ENCODE measurements around the gene CENPT. TPM values are rescaled to one million over a fixed set of nuclear protein-coding genes. Genes with fewer than 3 reads are reported as not detected.
A peak's percentile ranks its signal among the peaks of the same experiment; 100 is the strongest.

The CENPT gene
- 10 to 100 TPM; 50.2 to 53.5 TPM for total RNA-seq

GRCh38 chr16:67847064-67847861 is at the start of gene CENPT:
CENPT (minus strand) TSS chr16:67847693; CDS start chr16:67833859, 13,834 bp downstream.
- Mint-ChIP-seq H3K4me1 (peaks cover 48% of the 10 kb centered on the region), H3K27ac (peak within 1 kb of the TSS; percentile 79), H3K4me3 (peak within 1 kb of the TSS; percentile 89), H3K36me3 (ENCODE audit: low read depth) (peaks cover 18% of the 10 kb centered on the region), H3K9me3 (no peaks in the 10 kb centered on the region), H3K27me3 (no peaks in the 10 kb centered on the region)
- DNase-seq = no peak
- ChIA-PET POLR2A (interaction anchor here (0.8 to 4.4 kb wide), 6 partner anchors 11 to 45 kb away, joined by 3 to 43 read pairs (median 4); partner anchors contain the start of genes RANBP10 and TSNAXIP1), CTCF (interaction anchor here (1.0 to 4.1 kb wide), 3 partner anchors 14 to 184 kb away, joined by 3 to 22 read pairs (median 7); no protein-coding TSS in a partner anchor)

GRCh38 chr16:67897231-67897630 is 49.7 kb upstream of the CENPT start:
- no peaks in the 10 kb centered on the region for H3K9me3 Mint-ChIP-seq

GRCh38 chr16:67893743-67894399 is 46.4 kb upstream of the CENPT start:
- H3K4me3 Mint-ChIP-seq = peak overlapping the region; percentile 94
- peak overlapping the region; percentile 94 for H3K27ac Mint-ChIP-seq
- DNase-seq = no peak
- no peaks in the 10 kb centered on the region for H3K9me3 Mint-ChIP-seq
- H3K36me3 Mint-ChIP-seq (ENCODE audit: low read depth) = peaks cover 4% of the 10 kb centered on the region
- ChIA-PET CTCF (interaction anchor here (0.7 to 2.8 kb wide), 5 partner anchors 10 to 332 kb away, joined by 3 to 20 read pairs (median 5); partner anchors contain the start of genes CTCF and NRN1L), POLR2A (interaction anchor here (0.7 to 4.9 kb wide), 13 partner anchors 10 to 234 kb away, joined by 3 to 32 read pairs (median 6); partner anchors contain the start of genes ACD, NRN1L, PARD6A and PSMB10)
- no peaks in the 10 kb centered on the region for H3K27me3 Mint-ChIP-seq
- peaks cover 29% of the 10 kb centered on the region for H3K4me1 Mint-ChIP-seq

More at GRCh38 chr16:67897231-67897630, 49.7 kb upstream of the CENPT start:
- peaks cover 31% of the 10 kb centered on the region for H3K4me1 Mint-ChIP-seq
- no peaks in the 10 kb centered on the region for H3K27me3 Mint-ChIP-seq
- CTCF ChIA-PET = interaction anchor here (1.0 to 1.4 kb wide), 4 partner anchors 13 to 224 kb away, joined by 3 to 4 read pairs (median 3); partner anchors contain the start of gene PSMB10
- H3K36me3 Mint-ChIP-seq (ENCODE audit: low read depth) = peaks cover 4% of the 10 kb centered on the region
- no peak overlapping the region for H3K4me3 Mint-ChIP-seq
- DNase-seq = no peak
- no peak overlapping the region for H3K27ac Mint-ChIP-seq
- POLR2A ChIA-PET = interaction anchor here (1.3 to 1.6 kb wide), 2 partner anchors 18 to 38 kb away, joined by 3 to 6 read pairs; no protein-coding TSS in a partner anchor

- peaks cover 26% of the 10 kb centered on the region for H3K4me1 Mint-ChIP-seq
- ChIA-PET CTCF (interaction anchor here (0.6 to 2.8 kb wide), 5 partner anchors 9 to 603 kb away, joined by 3 to 20 read pairs (median 5); partner anchors contain the start of gene NRN1L), POLR2A (interaction anchor here (0.7 to 4.9 kb wide), 15 partner anchors 10 to 233 kb away, joined by 3 to 32 read pairs (median 4); partner anchors contain the start of genes ACD, EDC4, NRN1L and PARD6A)
- H3K9me3 Mint-ChIP-seq = no peaks in the 10 kb centered on the region
- DNase-seq = peak; percentile 96
- no peaks in the 10 kb centered on the region for H3K27me3 Mint-ChIP-seq
- H3K36me3 Mint-ChIP-seq (ENCODE audit: low read depth) = peaks cover 4% of the 10 kb centered on the region
- H3K27ac Mint-ChIP-seq = peak within 1 kb of the TSS; percentile 94
- peak within 1 kb of the TSS; percentile 94 for H3K4me3 Mint-ChIP-seq
These were observed 45.6 kb upstream of the CENPT start, which contains the start of gene PSKH1 for GRCh38 chr16:67892899-67893742. PSKH1 (plus strand) TSS chr16:67893254; CDS start chr16:67908750, 15,496 bp downstream.

GRCh38 chr16:67892375-67892774 is 44.9 kb upstream of the CENPT start:
- Mint-ChIP-seq H3K9me3 (no peaks in the 10 kb centered on the region), H3K36me3 (ENCODE audit: low read depth) (peaks cover 4% of the 10 kb centered on the region), H3K4me3 (peak overlapping the region; percentile 94), H3K27me3 (no peaks in the 10 kb centered on the region), H3K27ac (peak overlapping the region; percentile 81), H3K4me1 (peaks cover 26% of the 10 kb centered on the region)
- POLR2A ChIA-PET = interaction anchor here (1.2 to 4.9 kb wide), 11 partner anchors 9 to 232 kb away, joined by 3 to 32 read pairs (median 6); partner anchors contain the start of genes ACD, EDC4, NRN1L and PARD6A
- no peak for DNase-seq
- CTCF ChIA-PET = interaction anchor here (1.2 to 2.8 kb wide), 3 partner anchors 8 to 149 kb away, joined by 3 to 20 read pairs (median 4); partner anchors contain the start of gene NRN1L

- Mint-ChIP-seq H3K9me3 (no peaks in the 10 kb centered on the region), H3K4me1 (peaks cover 7% of the 10 kb centered on the region), H3K4me3 (no peak overlapping the region), H3K36me3 (ENCODE audit: low read depth) (peaks cover 12% of the 10 kb centered on the region), H3K27me3 (no peaks in the 10 kb centered on the region), H3K27ac (no peak overlapping the region)
- DNase-seq = no peak
- ChIA-PET POLR2A (no interaction called here), CTCF (no interaction called here)
These were observed 40.8 kb upstream of the CENPT start for GRCh38 chr16:67888331-67888730.

GRCh38 chr16:67886387-67886786 is 38.9 kb upstream of the CENPT start:
- Mint-ChIP-seq H3K27ac (no peak overlapping the region), H3K36me3 (ENCODE audit: low read depth) (peaks cover 29% of the 10 kb centered on the region), H3K27me3 (no peaks in the 10 kb centered on the region), H3K9me3 (no peaks in the 10 kb centered on the region), H3K4me3 (no peak overlapping the region), H3K4me1 (no peaks in the 10 kb centered on the region)
- CTCF ChIA-PET = interaction anchor here (0.9 to 1.6 kb wide), 6 partner anchors 12 to 179 kb away, joined by 3 to 5 read pairs (median 3); no protein-coding TSS in a partner anchor
- POLR2A ChIA-PET = interaction anchor here (1.2 kb wide), 1 partner anchor 49 kb away, joined by 3 read pairs; no protein-coding TSS in a partner anchor
- DNase-seq = no peak

- CTCF ChIA-PET = interaction anchor here (0.9 to 1.6 kb wide), 6 partner anchors 11 to 179 kb away, joined by 3 to 5 read pairs (median 3); no protein-coding TSS in a partner anchor
- H3K4me1 Mint-ChIP-seq = no peaks in the 10 kb centered on the region
- no peak overlapping the region for H3K4me3 Mint-ChIP-seq
- POLR2A ChIA-PET = interaction anchor here (1.2 kb wide), 1 partner anchor 49 kb away, joined by 3 read pairs; no protein-coding TSS in a partner anchor
- H3K27ac Mint-ChIP-seq = no peak overlapping the region
- DNase-seq = no peak
- peaks cover 33% of the 10 kb centered on the region for H3K36me3 Mint-ChIP-seq (ENCODE audit: low read depth)
- H3K27me3 Mint-ChIP-seq = no peaks in the 10 kb centered on the region
- H3K9me3 Mint-ChIP-seq = no peaks in the 10 kb centered on the region
These were observed 38.5 kb upstream of the CENPT start for GRCh38 chr16:67885976-67886375.

- CTCF ChIA-PET = interaction anchor here (0.9 to 2.6 kb wide), 6 partner anchors 11 to 180 kb away, joined by 3 to 10 read pairs (median 4); no protein-coding TSS in a partner anchor
- Mint-ChIP-seq H3K4me1 (no peaks in the 10 kb centered on the region), H3K27me3 (no peaks in the 10 kb centered on the region), H3K9me3 (no peaks in the 10 kb centered on the region), H3K27ac (no peak overlapping the region), H3K4me3 (no peak overlapping the region), H3K36me3 (ENCODE audit: low read depth) (peaks cover 34% of the 10 kb centered on the region)
- DNase-seq = no peak
- POLR2A ChIA-PET = interaction anchor here (1.2 kb wide), 1 partner anchor 49 kb away, joined by 3 read pairs; no protein-coding TSS in a partner anchor
These were observed 38.1 kb upstream of the CENPT start for GRCh38 chr16:67885545-67885944.

GRCh38 chr16:67884684-67885083 is 37.2 kb upstream of the CENPT start, which contains the start of gene NRN1L:
NRN1L (plus strand) TSS chr16:67884885; CDS start chr16:67884904, 19 bp downstream.
- Mint-ChIP-seq H3K4me1 (no peaks in the 10 kb centered on the region), H3K27ac (no peak within 1 kb of the TSS), H3K9me3 (no peaks in the 10 kb centered on the region), H3K36me3 (ENCODE audit: low read depth) (peaks cover 40% of the 10 kb centered on the region), H3K27me3 (no peaks in the 10 kb centered on the region), H3K4me3 (no peak within 1 kb of the TSS)
- POLR2A ChIA-PET = interaction anchor here (3.6 kb wide), 1 partner anchor 8 kb away, joined by 19 read pairs; the partner anchor contains the start of gene PSKH1
- CTCF ChIA-PET = interaction anchor here (0.7 to 3.8 kb wide), 13 partner anchors 8 to 364 kb away, joined by 3 to 22 read pairs (median 8); partner anchors contain the start of genes DDX28, DUS2, EDC4 and LCAT
- DNase-seq = no peak

- Mint-ChIP-seq H3K4me3 (no peak overlapping the region), H3K4me1 (no peaks in the 10 kb centered on the region), H3K36me3 (ENCODE audit: low read depth) (peaks cover 48% of the 10 kb centered on the region), H3K9me3 (no peaks in the 10 kb centered on the region), H3K27ac (no peak overlapping the region), H3K27me3 (no peaks in the 10 kb centered on the region)
- peak; percentile 71 for DNase-seq
- ChIA-PET CTCF (interaction anchor here (0.7 to 3.8 kb wide), 31 partner anchors 9 to 363 kb away, joined by 3 to 22 read pairs (median 3); partner anchors contain the start of genes DDX28, DUS2, EDC4 and LCAT), POLR2A (interaction anchor here (0.8 to 3.6 kb wide), 7 partner anchors 9 to 157 kb away, joined by 3 to 19 read pairs (median 4); partner anchors contain the start of genes CTRL, EDC4, PSKH1 and PSMB10)
These were observed 36.4 kb upstream of the CENPT start for GRCh38 chr16:67883872-67884261.
